Hematopoietic multipotent progenitor cell (in vitro differentiated cells): ENCODE results near the gene CACNA1C. TPM values are rescaled to one million over a fixed set of nuclear protein-coding genes. Genes with fewer than 3 reads are reported as not detected.
A peak's percentile ranks its signal among the peaks of the same experiment; 100 is the strongest.

Experiments
- DNase-seq, 3 donors: peaks; one replicate each; pipeline ENCODE4 v3.0.0-alpha.2; 2011 to 2015; ENCODE audit warnings: low read depth in 2 of 3, low spot score in 2 of 3
- total RNA-seq: library from RNA; depleted of rRNA; stranded (reverse); fragments of >200 nt; gene quantifications from one replicate; pipeline ENCODE4 v1.2.3, GENCODE V29; 2012

Gene CACNA1C
- total RNA-seq: 0.54 TPM

GRCh38 chr12:2052826-2053678 is at the start of gene CACNA1C:
CACNA1C (plus strand) TSS chr12:2052987; CDS start chr12:2053563, 576 bp downstream.
- DNase-seq: peak in 2 of 3 donors; percentile 62

- no peak for DNase-seq
These were observed 49.1 kb upstream of the CACNA1C start for GRCh38 chr12:2003676-2004112.

GRCh38 chr12:2004113-2004929 is 48.5 kb upstream of the CACNA1C start, which contains the start of gene DCP1B:
DCP1B (minus strand) TSS chr12:2004457; CDS start chr12:2004431, 26 bp downstream.
- peak; percentile 77 to 98 (median 96) for DNase-seq

GRCh38 chr12:2008677-2009076 is 44.1 kb upstream of the CACNA1C start:
- no peak for DNase-seq

- DNase-seq: no peak
These were observed 43.2 kb upstream of the CACNA1C start for GRCh38 chr12:2009623-2010022.

- no peak for DNase-seq
These were observed 40.9 kb upstream of the CACNA1C start for GRCh38 chr12:2011643-2012607.

- DNase-seq: no peak
These were observed 39.7 kb upstream of the CACNA1C start for GRCh38 chr12:2013086-2013485.

GRCh38 chr12:2013527-2014223 is 39.1 kb upstream of the CACNA1C start:
- DNase-seq: no peak

GRCh38 chr12:2014231-2014630 is 38.6 kb upstream of the CACNA1C start:
- no peak for DNase-seq

- DNase-seq: no peak
These were observed 35.8 kb upstream of the CACNA1C start for GRCh38 chr12:2016862-2017545.

- no peak for DNase-seq
These were observed 35.0 kb upstream of the CACNA1C start for GRCh38 chr12:2017546-2018337.

- no peak for DNase-seq
These were observed 34.4 kb upstream of the CACNA1C start for GRCh38 chr12:2018391-2018790.

- DNase-seq: no peak
These were observed 33.7 kb upstream of the CACNA1C start for GRCh38 chr12:2019126-2019525.

- no peak for DNase-seq
These were observed 32.3 kb upstream of the CACNA1C start for GRCh38 chr12:2020511-2020910.

GRCh38 chr12:2023365-2023764 is 29.4 kb upstream of the CACNA1C start:
- DNase-seq: no peak

GRCh38 chr12:2027351-2027750 is 25.4 kb upstream of the CACNA1C start:
- DNase-seq: no peak

- no peak for DNase-seq
These were observed 22.9 kb upstream of the CACNA1C start for GRCh38 chr12:2029851-2030250.

- no peak for DNase-seq
These were observed 20.3 kb upstream of the CACNA1C start for GRCh38 chr12:2032506-2032905.
